Sigmoid colon (tissue), 4 donors: ENCODE results near the gene GSS.

Experiments
- CTCF ChIP-seq, 4 experiments: fragments of 450-650 bp in 3 of 4; fragments of 200-600 bp in 1 of 4; IDR thresholded peaks; one replicate each; pipeline ENCODE4 v1.5.1; 2016 to 2019; ENCODE audit warnings: antibody characterized with exemption in 4 of 4, mild to moderate bottlenecking in 3 of 4, moderate library complexity in 2 of 4
- EP300 ChIP-seq, 4 donors: sonication (generic); formaldehyde crosslinking; IDR thresholded peaks; one replicate each; pipeline ENCODE4 v1.6.1; 2017; ENCODE audit warnings: antibody characterized with exemption in 4 of 4
- POLR2A ChIP-seq, 2 donors: fragments of 450-650 bp; IDR thresholded peaks; one replicate each; pipeline ENCODE4 v1.6.1; 2016; ENCODE audit warnings: antibody characterized with exemption in 2 of 2, mild to moderate bottlenecking in 2 of 2, moderate library complexity in 2 of 2
- POLR2AphosphoS5 ChIP-seq, 4 donors: sonication (generic); formaldehyde crosslinking; IDR thresholded peaks; one replicate each; pipeline ENCODE4 v1.6.1; 2017; ENCODE audit warnings: antibody characterized with exemption in 4 of 4

GRCh38 chr20:34992751-34993417 lies 37.3 kb upstream of the GSS start:
- TF ChIP-seq POLR2A (IDR thresholded peaks at IDR 0.05), result no peak
- no peak for TF ChIP-seq CTCF (IDR thresholded peaks at IDR 0.05)
- TF ChIP-seq POLR2AphosphoS5 (IDR thresholded peaks at IDR 0.05), result no peak
- TF ChIP-seq EP300 (IDR thresholded peaks at IDR 0.05), result no peak
